Measurements from ENCODE around the gene NOTUM. TPM values are rescaled to one million over a fixed set of nuclear protein-coding genes. Genes with fewer than 3 reads are reported as not detected.

Gene NOTUM
- total and polyA plus RNA-seq, 8 donors, result 0.37 to 3.8 (median 0.58) TPM; not detected in 3

GRCh38 chr17:82004517-82005455, 43.8 kb upstream of the NOTUM start:
- peaks cover 7 to 41% (median 26%) of the 10 kb centered on the region in 4 donors for H3K4me1 ChIP-seq
- intact Hi-C loops (cut with DNase I; ENCODE audit: low total_unique reads), result no loop called here
- DNase-seq, result no peak
- no peaks in the 10 kb centered on the region for H3K27me3 ChIP-seq
- TF ChIP-seq EP300 (IDR thresholded peaks at IDR 0.05) (no peak), POLR2AphosphoS5 (IDR thresholded peaks at IDR 0.05) (no peak), POLR2A (IDR thresholded peaks at IDR 0.05) (no peak)
- H3K9me3 ChIP-seq, result no peaks in the 10 kb centered on the region
- peaks cover 0 to 9% (median 7%) of the 10 kb centered on the region in 4 donors for H3K36me3 ChIP-seq
- H3K4me3 ChIP-seq, result no peak overlapping the region
- no peak overlapping the region for H3K27ac ChIP-seq
- WGBS, 5 donors, result 86 to 94% (median 92%) methylated on average over 10 to 41 of the region's 41 CpGs

DNA sequence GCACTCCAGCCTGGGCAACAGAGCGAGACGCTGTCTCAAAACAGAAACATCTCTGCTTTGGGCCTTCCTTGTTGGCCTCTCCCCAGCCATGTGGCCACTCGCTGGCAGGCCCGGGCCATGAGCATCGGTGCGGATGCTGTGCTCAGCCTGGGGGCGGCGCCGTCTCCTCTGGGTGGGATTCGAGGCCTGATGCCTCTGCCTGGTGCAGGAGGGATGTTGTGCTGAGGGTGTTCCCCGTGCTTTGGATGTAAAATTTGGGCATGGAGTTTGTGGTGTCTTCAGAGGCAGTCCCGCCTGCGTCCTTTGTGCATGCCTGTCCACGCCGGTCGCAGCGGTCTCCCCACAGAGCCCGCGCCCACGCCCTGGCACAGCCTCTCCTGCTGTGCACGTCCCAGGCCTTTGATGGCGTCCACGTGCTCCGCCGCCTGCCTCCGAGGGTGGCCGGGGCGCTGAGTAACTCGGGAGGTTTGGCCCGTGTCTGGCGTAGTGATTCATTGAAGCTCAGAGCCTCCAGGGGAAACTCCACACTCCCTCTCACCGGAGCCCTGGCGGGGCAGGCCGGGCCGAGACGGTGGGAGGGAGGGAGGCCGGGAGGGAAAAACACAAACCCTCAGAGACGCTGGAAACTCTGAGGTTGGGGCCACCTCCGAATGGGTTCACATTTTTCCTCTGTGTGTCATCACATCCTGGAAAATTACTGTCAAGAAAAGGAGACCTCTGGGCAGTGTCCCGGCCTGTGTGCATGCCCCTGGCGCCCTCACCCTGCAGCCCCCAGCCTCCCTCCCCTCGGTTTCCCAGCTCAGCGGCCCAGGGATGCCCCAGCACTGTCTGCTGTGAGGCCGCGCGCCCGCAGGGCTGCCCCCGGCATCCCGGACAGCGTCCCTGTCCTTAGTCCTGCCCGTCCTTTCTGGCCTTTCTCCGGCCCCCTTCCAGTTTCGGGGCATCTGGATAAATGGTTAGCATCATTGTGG, 42.7 kb upstream of the NOTUM start:
- WGBS, 5 donors, result 71 to 90% (median 77%) methylated on average over 34 to 53 of the region's 53 CpGs
- intact Hi-C loops (cut with DNase I; ENCODE audit: low total_unique reads), result no loop called here
- H3K9me3 ChIP-seq, result no peaks in the 10 kb centered on the region
- H3K27me3 ChIP-seq, result no peaks in the 10 kb centered on the region
- H3K4me1 ChIP-seq, result peaks cover 7 to 41% (median 28%) of the 10 kb centered on the region in 4 donors
- H3K4me3 ChIP-seq, result no peak overlapping the region
- peak overlapping the region in 1 of 5 donors; percentile 28 for H3K27ac ChIP-seq
- peak in 1 of 2 donors; percentile 59 for DNase-seq
- H3K36me3 ChIP-seq, result peaks cover 0 to 5% (median 0%) of the 10 kb centered on the region in 4 donors
- TF ChIP-seq POLR2AphosphoS5 (IDR thresholded peaks at IDR 0.05) (peak in 1 of 3 donors; percentile 6), POLR2A (IDR thresholded peaks at IDR 0.05) (no peak)

GRCh38 chr17:82001571-82002056, 40.6 kb upstream of the NOTUM start:
- Histone ChIP-seq H3K27ac (no peak overlapping the region), H3K4me3 (no peak overlapping the region), H3K36me3 (peaks cover 0 to 16% (median 6%) of the 10 kb centered on the region in 4 donors), H3K9me3 (no peaks in the 10 kb centered on the region), H3K27me3 (no peaks in the 10 kb centered on the region), H3K4me1 (peaks cover 7 to 38% (median 27%) of the 10 kb centered on the region in 4 donors)
- no peak for TF ChIP-seq POLR2A (IDR thresholded peaks at IDR 0.05)
- TF ChIP-seq POLR2AphosphoS5 (IDR thresholded peaks at IDR 0.05), result no peak
- no peak for TF ChIP-seq EP300 (IDR thresholded peaks at IDR 0.05)
- no peak for TF ChIP-seq CTCF (IDR thresholded peaks at IDR 0.05)
- WGBS, 5 donors, result 81 to 89% (median 83%) methylated on average over 15 to 17 of the region's 17 CpGs
- intact Hi-C loops (cut with DNase I; ENCODE audit: low total_unique reads), result no loop called here
- DNase-seq, result no peak

- peak in 1 of 2 donors; percentile 81 for DNase-seq
- Histone ChIP-seq H3K27me3 (no peaks in the 10 kb centered on the region), H3K4me3 (no peak overlapping the region), H3K9me3 (no peaks in the 10 kb centered on the region), H3K36me3 (peaks cover 0 to 22% (median 12%) of the 10 kb centered on the region in 4 donors), H3K27ac (peak overlapping the region in 1 of 5 donors; percentile 41), H3K4me1 (peaks cover 7 to 32% (median 24%) of the 10 kb centered on the region in 4 donors)
- no peak for TF ChIP-seq POLR2AphosphoS5 (IDR thresholded peaks at IDR 0.05)
- TF ChIP-seq POLR2A (IDR thresholded peaks at IDR 0.05), result no peak
- TF ChIP-seq EP300 (IDR thresholded peaks at IDR 0.05), result no peak
- no peak for TF ChIP-seq CTCF (IDR thresholded peaks at IDR 0.05)
- intact Hi-C loops (cut with DNase I; ENCODE audit: low total_unique reads), result no loop called here
- WGBS, 5 donors, result 47 to 87% (median 54%) methylated on average over 11 to 32 of the region's 32 CpGs
Measured at GRCh38 chr17:82000803-82001570, 40.0 kb upstream of the NOTUM start.
